Cerebellar cortex (tissue), 1 donor: Measurements from ENCODE around the gene IQGAP1.

Experiments used
- DNase-seq: peaks from one replicate; pipeline ENCODE4 v3.0.0-alpha.2; 2015; ENCODE audit warnings: low spot score

The IQGAP1 gene

GRCh38 chr15:90530250-90531051 is 142.4 kb downstream of the IQGAP1 start:
- DNase-seq: peak; percentile 45

- DNase-seq: peak; percentile 28
Measured at GRCh38 chr15:90531147-90531546, 143.1 kb downstream of the IQGAP1 start.

GRCh38 chr15:90535254-90535653 is 147.2 kb downstream of the IQGAP1 start:
- no peak for DNase-seq

- DNase-seq: no peak
Measured at GRCh38 chr15:90539789-90540188, 151.7 kb downstream of the IQGAP1 start.

GRCh38 chr15:90540768-90541167 is 152.7 kb downstream of the IQGAP1 start:
- no peak for DNase-seq

GRCh38 chr15:90545095-90545494 is 157.1 kb downstream of the IQGAP1 start:
- DNase-seq: no peak

- DNase-seq: no peak
Measured at GRCh38 chr15:90547540-90547939, 159.5 kb downstream of the IQGAP1 start.

- DNase-seq: peak; percentile 61
Measured at GRCh38 chr15:90550919-90551318, 162.9 kb downstream of the IQGAP1 start.
